GM12878 (cell line): ENCODE measurements around the gene DMD.

Experiments used
- BHLHE40 ChIP-seq, 2 experiments: fragments of 450-650 bp in 1 of 2; IDR thresholded peaks; 2 replicates each; pipeline ENCODE4 v1.6.1; 2011 to 2017; ENCODE audit warnings: low read depth in 2 of 2, borderline replicate concordance in 1 of 2, improper control_type of control experiment in 1 of 2, low read length in 1 of 2, mild to moderate bottlenecking in 1 of 2
- DPF2 ChIP-seq: fragments of 450-650 bp; IDR thresholded peaks from 2 replicates; pipeline ENCODE4 v1.6.1; 2017; ENCODE audit warnings: mild to moderate bottlenecking
- EGR1 ChIP-seq, 2 experiments: IDR thresholded peaks; 1 replicate in 1 of 2; 2 replicates in 1 of 2; pipeline ENCODE4 v1.6.1; 2011 to 2012; ENCODE audit warnings: low read depth in 2 of 2, low read length in 2 of 2, borderline replicate concordance in 1 of 2, mild to moderate bottlenecking in 1 of 2, moderate library complexity in 1 of 2
- HDGF ChIP-seq: fragments of 450-650 bp; IDR thresholded peaks from 2 replicates; pipeline ENCODE4 v1.6.1; 2016; ENCODE audit warnings: antibody characterized with exemption
- SMAD1 ChIP-seq: fragments of 450-650 bp; IDR thresholded peaks from 2 replicates; pipeline ENCODE4 v1.6.1; 2018; ENCODE audit warnings: mild to moderate bottlenecking, low read depth; ENCODE audit not compliant: partially characterized antibody
- SRF ChIP-seq, 2 experiments: IDR thresholded peaks; 2 replicates each; pipeline ENCODE4 v1.6.1; 2011; ENCODE audit warnings: low read depth in 2 of 2, low read length in 2 of 2, mild to moderate bottlenecking in 1 of 2, moderate library complexity in 1 of 2
- TAF1 ChIP-seq: IDR thresholded peaks from 2 replicates; pipeline ENCODE4 v1.6.1; 2011; ENCODE audit warnings: mild to moderate bottlenecking, low read depth, low read length, borderline replicate concordance
- TF ChIP-seq, protein P1 (sequence below), 3 experiments: IDR thresholded peaks in 2 of 3; conservative IDR thresholded peaks in 1 of 3; 2 replicates each; pipeline ENCODE4 v1.5.1; 2011; ENCODE audit warnings: low read depth in 3 of 3, low read length in 3 of 3, mild to moderate bottlenecking in 3 of 3, control low read depth in 2 of 3, moderate library complexity in 2 of 3, inconsistent platforms in 1 of 3, mixed read lengths in 1 of 3; ENCODE audit not compliant: control insufficient read depth in 2 of 3, insufficient read depth in 1 of 3; ENCODE audit errors: extremely low read depth in 1 of 3
- TF ChIP-seq, protein P2 (sequence below): fragments of 150-350 bp; IDR thresholded peaks from 2 replicates; pipeline ENCODE4 v1.6.1; 2016; ENCODE audit warnings: low read depth, low read length

DNA sequence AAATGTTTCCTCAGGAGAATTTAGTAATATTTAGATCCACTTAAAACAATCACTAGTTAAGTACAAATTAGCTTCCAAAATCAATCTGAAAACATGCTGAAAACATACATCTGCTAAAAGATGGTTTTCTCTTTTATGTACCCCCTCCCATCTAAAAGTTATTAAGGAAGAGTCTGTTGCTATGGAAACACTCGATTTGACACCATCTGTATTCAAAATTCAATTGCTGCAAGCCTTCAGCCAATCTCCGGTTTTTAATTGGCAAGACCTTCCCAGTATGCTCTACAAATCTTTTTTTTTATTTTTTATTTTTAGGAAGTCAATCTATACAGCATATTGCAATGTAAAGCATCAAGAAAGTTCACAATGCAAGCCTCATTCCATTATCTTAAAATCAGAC is 1500.2 kb downstream of the DMD start:
- TF ChIP-seq SRF (IDR thresholded peaks at IDR 0.05; ENCODE audit: low read depth in 2 of 2, low read length in 2 of 2), result no peak
- TF ChIP-seq, protein P1, sequence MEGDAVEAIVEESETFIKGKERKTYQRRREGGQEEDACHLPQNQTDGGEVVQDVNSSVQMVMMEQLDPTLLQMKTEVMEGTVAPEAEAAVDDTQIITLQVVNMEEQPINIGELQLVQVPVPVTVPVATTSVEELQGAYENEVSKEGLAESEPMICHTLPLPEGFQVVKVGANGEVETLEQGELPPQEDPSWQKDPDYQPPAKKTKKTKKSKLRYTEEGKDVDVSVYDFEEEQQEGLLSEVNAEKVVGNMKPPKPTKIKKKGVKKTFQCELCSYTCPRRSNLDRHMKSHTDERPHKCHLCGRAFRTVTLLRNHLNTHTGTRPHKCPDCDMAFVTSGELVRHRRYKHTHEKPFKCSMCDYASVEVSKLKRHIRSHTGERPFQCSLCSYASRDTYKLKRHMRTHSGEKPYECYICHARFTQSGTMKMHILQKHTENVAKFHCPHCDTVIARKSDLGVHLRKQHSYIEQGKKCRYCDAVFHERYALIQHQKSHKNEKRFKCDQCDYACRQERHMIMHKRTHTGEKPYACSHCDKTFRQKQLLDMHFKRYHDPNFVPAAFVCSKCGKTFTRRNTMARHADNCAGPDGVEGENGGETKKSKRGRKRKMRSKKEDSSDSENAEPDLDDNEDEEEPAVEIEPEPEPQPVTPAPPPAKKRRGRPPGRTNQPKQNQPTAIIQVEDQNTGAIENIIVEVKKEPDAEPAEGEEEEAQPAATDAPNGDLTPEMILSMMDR (IDR thresholded peaks at IDR 0.05 in 2 of 3, conservative IDR thresholded peaks at IDR 0.05 in 1 of 3; ENCODE audit: control insufficient read depth in 2 of 3, extremely low read depth in 1 of 3, insufficient read depth in 1 of 3, low read depth in 3 of 3, low read length in 3 of 3), result no peak
- TF ChIP-seq BHLHE40 (IDR thresholded peaks at IDR 0.05; ENCODE audit: borderline replicate concordance in 1 of 2, low read depth in 2 of 2, low read length in 1 of 2), result no peak
- no peak for TF ChIP-seq EGR1 (IDR thresholded peaks at IDR 0.05; ENCODE audit: borderline replicate concordance in 1 of 2, low read depth in 2 of 2, low read length in 2 of 2)
- TF ChIP-seq HDGF, result no peak
- no peak for TF ChIP-seq TAF1
- TF ChIP-seq SMAD1, result no peak
- TF ChIP-seq, protein P2, sequence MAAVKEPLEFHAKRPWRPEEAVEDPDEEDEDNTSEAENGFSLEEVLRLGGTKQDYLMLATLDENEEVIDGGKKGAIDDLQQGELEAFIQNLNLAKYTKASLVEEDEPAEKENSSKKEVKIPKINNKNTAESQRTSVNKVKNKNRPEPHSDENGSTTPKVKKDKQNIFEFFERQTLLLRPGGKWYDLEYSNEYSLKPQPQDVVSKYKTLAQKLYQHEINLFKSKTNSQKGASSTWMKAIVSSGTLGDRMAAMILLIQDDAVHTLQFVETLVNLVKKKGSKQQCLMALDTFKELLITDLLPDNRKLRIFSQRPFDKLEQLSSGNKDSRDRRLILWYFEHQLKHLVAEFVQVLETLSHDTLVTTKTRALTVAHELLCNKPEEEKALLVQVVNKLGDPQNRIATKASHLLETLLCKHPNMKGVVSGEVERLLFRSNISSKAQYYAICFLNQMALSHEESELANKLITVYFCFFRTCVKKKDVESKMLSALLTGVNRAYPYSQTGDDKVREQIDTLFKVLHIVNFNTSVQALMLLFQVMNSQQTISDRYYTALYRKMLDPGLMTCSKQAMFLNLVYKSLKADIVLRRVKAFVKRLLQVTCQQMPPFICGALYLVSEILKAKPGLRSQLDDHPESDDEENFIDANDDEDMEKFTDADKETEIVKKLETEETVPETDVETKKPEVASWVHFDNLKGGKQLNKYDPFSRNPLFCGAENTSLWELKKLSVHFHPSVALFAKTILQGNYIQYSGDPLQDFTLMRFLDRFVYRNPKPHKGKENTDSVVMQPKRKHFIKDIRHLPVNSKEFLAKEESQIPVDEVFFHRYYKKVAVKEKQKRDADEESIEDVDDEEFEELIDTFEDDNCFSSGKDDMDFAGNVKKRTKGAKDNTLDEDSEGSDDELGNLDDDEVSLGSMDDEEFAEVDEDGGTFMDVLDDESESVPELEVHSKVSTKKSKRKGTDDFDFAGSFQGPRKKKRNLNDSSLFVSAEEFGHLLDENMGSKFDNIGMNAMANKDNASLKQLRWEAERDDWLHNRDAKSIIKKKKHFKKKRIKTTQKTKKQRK, result no peak
- no peak for TF ChIP-seq DPF2
